PFSK-1 (cell line): Measurements from ENCODE around the gene CALML6.

Experiments used
- FOXP2 ChIP-seq: optimal IDR thresholded peaks from 2 replicates; pipeline ENCODE3; 2011; ENCODE audit warnings: borderline replicate concordance, control low read depth, inconsistent platforms; ENCODE audit not compliant: insufficient read depth; ENCODE audit errors: extremely low read length, extremely low read depth
- POLR2AphosphoS5 ChIP-seq: IDR thresholded peaks from 2 replicates; pipeline ENCODE4 v1.6.1; 2012; ENCODE audit warnings: low read depth, mild to moderate bottlenecking, control low read depth, low read length, moderate library complexity
- SIN3A ChIP-seq: IDR thresholded peaks from 2 replicates; pipeline ENCODE4 v1.6.1; 2012; ENCODE audit warnings: mild to moderate bottlenecking, low read length, moderate library complexity, borderline replicate concordance; ENCODE audit not compliant: insufficient read depth
- TAF1 ChIP-seq: IDR thresholded peaks from 2 replicates; pipeline ENCODE4 v1.6.1; 2012; ENCODE audit warnings: low read length, control low read depth, borderline replicate concordance; ENCODE audit not compliant: insufficient read depth
- TF ChIP-seq, protein P1 (sequence below), 2 experiments: IDR thresholded peaks; 2 replicates each; pipeline versions ENCODE4 v1.6.1 to v1.8.0; 2011 to 2012; ENCODE audit warnings: low read depth in 2 of 2, low read length in 2 of 2, control low read depth in 1 of 2, inconsistent platforms in 1 of 2, mild to moderate bottlenecking in 1 of 2, moderate library complexity in 1 of 2; ENCODE audit not compliant: insufficient read depth in 1 of 2

DNA sequence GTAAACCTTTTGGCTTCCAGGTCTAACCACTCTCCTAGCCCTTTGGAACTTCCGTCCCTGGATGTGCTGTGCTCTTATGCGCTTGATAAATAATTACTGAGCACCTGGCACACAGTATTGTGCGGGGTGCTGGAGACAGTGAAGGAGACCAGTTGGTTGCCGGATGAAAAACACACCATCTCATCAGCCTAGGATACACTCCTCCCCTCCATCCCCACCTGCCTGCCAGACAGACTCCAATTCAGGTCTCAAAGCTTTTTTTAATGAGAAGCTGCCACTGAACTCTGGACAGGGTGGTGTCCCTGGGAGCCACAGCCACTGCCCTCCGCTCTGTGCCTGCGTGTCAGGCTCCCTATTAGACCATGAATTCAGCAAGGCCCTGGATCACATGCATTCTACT is 33.3 kb upstream of the CALML6 start:
- TF ChIP-seq, protein P1, sequence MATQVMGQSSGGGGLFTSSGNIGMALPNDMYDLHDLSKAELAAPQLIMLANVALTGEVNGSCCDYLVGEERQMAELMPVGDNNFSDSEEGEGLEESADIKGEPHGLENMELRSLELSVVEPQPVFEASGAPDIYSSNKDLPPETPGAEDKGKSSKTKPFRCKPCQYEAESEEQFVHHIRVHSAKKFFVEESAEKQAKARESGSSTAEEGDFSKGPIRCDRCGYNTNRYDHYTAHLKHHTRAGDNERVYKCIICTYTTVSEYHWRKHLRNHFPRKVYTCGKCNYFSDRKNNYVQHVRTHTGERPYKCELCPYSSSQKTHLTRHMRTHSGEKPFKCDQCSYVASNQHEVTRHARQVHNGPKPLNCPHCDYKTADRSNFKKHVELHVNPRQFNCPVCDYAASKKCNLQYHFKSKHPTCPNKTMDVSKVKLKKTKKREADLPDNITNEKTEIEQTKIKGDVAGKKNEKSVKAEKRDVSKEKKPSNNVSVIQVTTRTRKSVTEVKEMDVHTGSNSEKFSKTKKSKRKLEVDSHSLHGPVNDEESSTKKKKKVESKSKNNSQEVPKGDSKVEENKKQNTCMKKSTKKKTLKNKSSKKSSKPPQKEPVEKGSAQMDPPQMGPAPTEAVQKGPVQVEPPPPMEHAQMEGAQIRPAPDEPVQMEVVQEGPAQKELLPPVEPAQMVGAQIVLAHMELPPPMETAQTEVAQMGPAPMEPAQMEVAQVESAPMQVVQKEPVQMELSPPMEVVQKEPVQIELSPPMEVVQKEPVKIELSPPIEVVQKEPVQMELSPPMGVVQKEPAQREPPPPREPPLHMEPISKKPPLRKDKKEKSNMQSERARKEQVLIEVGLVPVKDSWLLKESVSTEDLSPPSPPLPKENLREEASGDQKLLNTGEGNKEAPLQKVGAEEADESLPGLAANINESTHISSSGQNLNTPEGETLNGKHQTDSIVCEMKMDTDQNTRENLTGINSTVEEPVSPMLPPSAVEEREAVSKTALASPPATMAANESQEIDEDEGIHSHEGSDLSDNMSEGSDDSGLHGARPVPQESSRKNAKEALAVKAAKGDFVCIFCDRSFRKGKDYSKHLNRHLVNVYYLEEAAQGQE (IDR thresholded peaks at IDR 0.05; ENCODE audit: insufficient read depth in 1 of 2, low read depth in 2 of 2, low read length in 2 of 2), result no peak
- TF ChIP-seq SIN3A, result no peak
- no peak for TF ChIP-seq POLR2AphosphoS5
- no peak for TF ChIP-seq TAF1
- no peak for TF ChIP-seq FOXP2
